ENCODE measurements around the gene HAP1.
"Not testable (repeated sequence)": the region's sequence is repeated elsewhere in the genome, so short reads cannot be mapped to it uniquely, and the experiment has no call there.

HAP1 gene

GRCh38 chr17:41710472-41711090 lies 23.9 kb downstream of the HAP1 start:
- FAIRE-seq = no peak
- DNase-seq (ENCODE audit: insufficient read length, low spot score) = no peak
- TF ChIP-seq, protein P1, sequence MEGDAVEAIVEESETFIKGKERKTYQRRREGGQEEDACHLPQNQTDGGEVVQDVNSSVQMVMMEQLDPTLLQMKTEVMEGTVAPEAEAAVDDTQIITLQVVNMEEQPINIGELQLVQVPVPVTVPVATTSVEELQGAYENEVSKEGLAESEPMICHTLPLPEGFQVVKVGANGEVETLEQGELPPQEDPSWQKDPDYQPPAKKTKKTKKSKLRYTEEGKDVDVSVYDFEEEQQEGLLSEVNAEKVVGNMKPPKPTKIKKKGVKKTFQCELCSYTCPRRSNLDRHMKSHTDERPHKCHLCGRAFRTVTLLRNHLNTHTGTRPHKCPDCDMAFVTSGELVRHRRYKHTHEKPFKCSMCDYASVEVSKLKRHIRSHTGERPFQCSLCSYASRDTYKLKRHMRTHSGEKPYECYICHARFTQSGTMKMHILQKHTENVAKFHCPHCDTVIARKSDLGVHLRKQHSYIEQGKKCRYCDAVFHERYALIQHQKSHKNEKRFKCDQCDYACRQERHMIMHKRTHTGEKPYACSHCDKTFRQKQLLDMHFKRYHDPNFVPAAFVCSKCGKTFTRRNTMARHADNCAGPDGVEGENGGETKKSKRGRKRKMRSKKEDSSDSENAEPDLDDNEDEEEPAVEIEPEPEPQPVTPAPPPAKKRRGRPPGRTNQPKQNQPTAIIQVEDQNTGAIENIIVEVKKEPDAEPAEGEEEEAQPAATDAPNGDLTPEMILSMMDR (IDR thresholded peaks at IDR 0.05; ENCODE audit: insufficient read depth, missing control alignments) = no peak

DNA sequence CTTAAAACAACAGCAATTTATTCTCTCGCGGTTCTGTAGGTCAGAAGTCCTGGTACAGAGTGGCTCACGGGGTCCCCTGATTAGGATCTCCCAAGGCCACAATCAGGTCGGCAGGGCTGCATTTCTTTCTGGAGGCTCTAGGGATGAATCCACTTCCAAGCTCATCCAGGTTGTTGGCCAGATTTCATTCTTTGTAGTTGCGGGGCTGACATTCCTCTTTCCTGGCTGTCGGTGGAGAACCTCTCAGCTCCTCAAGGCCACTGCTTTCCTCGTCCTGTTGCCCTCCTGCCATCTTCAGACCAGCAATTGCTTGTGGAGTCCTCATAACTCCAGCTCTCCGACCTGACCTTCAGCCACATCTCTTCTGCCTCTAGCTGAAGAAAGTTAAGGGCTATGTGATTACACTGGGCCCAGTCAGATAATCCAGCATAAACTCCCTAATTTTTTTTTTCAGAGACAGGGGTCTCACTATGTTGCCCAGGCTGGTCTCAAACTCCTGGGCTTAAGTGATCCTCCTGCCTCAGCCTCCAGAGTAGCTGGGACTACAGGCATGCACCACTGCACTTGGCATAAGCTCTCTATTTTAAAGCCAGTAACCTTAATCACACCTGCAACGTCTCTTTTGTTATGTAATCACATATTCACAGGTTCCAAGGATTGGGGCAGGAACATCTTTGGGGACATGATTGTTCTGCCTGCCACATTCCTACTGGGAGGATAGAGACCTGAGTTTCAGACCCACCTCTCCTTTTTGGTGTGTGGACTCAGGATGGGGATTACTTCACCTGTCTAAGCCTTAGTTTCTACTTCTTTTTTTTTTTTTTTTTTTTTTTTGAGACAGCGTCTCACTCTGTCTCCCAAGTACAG lies 26.4 kb downstream of the HAP1 start:
- DNase-seq (ENCODE audit: insufficient read length, low spot score) (no peak), FAIRE-seq (no peak)
- TF ChIP-seq, protein P1 (IDR thresholded peaks at IDR 0.05; ENCODE audit: insufficient read depth, missing control alignments) = no peak

DNA sequence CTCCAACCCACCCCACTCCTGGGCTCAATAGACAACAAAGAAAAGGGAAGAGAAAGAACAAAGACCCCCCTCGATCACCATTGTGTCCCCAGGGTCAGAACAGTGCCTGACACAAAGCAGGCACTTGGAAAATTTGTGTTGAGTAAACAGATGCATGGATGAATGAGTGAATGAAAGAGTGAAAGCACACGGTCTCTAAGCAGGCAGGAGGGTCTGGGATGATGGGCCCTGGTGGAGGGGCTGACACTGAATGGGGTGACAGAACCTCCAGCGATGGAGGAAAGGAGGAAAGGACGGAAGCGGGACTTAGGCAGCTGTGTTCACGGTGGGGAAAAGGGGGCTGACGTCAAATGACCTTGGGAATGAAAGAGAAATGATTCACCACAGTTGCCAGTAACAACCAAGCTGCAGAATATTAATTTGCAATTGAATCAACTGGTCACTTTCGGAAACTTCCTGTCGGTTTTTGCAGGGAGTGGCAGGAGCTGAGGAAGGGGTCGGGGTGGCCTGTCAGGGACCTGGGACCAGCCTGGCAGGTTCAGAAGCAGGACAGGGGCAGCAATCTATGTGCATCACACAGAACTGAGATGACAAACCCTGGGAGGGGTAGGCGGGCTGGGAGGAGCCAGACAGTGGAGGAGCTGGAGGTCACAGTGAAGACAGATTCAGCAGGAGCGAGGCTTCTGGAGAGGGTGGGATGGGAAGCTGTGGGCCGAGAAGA lies 29.0 kb downstream of the HAP1 start:
- TF ChIP-seq, protein P1 (IDR thresholded peaks at IDR 0.05; ENCODE audit: insufficient read depth, missing control alignments) = no peak
- FAIRE-seq (no peak), DNase-seq (ENCODE audit: insufficient read length, low spot score) (no peak)

DNA sequence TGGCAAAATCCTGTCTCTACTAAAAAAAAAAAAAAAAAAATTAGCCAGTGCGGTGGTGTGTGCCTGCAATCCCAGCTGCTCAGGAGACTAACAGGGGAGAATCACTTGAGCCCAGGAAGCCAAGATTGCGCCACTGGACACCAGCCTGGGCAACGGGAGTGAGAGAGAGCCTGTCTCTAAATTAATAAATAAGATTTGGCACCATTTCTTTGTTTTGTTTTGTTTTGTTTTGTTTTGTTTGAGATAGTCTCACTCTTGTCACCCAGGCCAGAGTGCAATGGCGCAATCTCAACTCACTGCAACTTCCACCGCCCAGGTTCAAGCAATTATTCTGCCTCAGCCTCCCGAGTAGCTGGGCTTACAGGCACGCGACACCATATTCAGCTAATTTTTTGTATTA lies 31.7 kb downstream of the HAP1 start:
- FAIRE-seq = no peak
- no peak for DNase-seq (ENCODE audit: insufficient read length, low spot score)
- TF ChIP-seq, protein P1 (IDR thresholded peaks at IDR 0.05; ENCODE audit: insufficient read depth, missing control alignments) = no peak

DNA sequence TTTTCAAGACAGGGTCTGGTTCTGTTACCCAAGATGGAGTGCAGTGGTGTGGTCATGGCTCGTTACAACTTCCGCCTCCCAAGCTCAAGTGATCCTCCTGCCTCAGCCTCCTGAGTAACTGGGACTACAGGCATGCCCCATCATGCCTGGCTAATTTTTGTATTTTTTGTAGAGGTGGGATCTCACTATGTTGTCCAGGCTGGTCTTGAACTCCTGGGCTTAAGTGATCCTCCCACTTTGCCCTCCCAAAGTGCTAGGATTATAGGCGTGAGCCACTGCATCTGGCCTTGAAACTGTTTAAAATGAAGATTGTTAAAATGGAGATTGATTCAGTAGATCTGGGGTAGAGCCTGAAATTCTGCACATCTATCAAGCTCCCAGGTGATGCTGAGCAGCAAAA lies 33.6 kb downstream of the HAP1 start:
- FAIRE-seq; DNase-seq (ENCODE audit: insufficient read length, low spot score): not testable (repeated sequence)

GRCh38 chr17:41697122-41697962 lies 37.1 kb downstream of the HAP1 start:
- FAIRE-seq (no peak), DNase-seq (ENCODE audit: insufficient read length, low spot score) (no peak)

More at GRCh38 chr17:41697122-41697962, 37.1 kb downstream of the HAP1 start:
- TF ChIP-seq, protein P1 (IDR thresholded peaks at IDR 0.05; ENCODE audit: insufficient read depth, missing control alignments) = no peak

Measured in D721Med (cell line).